ENCODE results near the gene PCDHGA4.
"Not testable (repeated sequence)": the region's sequence is repeated elsewhere in the genome, so short reads cannot be mapped to it uniquely, and the experiment has no call there.

Gene PCDHGA4

GRCh38 chr5:141384471-141385267, 29.8 kb downstream of the PCDHGA4 start:
- DNase-seq: no peak

DNA sequence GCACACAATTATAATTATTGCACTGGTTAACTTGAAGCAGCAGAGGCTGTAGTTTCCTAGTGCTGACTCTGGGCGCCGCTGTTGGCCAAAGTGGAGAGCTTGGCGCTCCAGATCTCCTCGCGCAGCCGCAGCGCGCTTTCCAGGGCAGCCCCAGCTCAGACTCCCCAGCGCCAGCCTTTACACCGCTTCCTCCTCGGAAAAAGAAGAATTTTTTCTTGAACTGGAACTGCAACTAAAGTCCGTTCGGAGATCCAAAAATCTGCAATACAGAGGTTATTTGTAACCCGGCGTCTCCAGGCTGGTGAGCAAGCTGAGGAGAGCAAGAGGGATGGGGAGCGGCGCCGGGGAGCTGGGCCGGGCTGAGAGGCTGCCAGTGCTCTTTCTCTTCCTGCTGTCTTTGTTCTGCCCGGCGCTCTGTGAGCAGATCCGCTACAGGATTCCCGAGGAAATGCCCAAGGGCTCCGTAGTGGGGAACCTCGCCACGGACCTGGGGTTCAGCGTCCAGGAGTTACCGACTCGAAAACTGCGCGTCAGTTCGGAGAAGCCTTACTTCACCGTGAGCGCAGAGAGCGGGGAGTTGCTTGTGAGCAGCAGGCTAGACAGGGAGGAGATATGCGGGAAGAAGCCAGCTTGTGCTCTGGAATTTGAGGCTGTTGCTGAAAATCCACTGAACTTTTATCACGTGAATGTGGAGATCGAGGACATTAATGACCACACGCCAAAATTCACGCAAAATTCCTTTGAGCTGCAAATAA, 32.9 kb downstream of the PCDHGA4 start, which contains the start of gene PCDHGB4:
TSS of gene PCDHGB4 (plus strand) at position 142 of the 755 bp plus-strand sequence. CDS start at position 329, 187 bp downstream.
- DNase-seq: peak; percentile 22

DNA sequence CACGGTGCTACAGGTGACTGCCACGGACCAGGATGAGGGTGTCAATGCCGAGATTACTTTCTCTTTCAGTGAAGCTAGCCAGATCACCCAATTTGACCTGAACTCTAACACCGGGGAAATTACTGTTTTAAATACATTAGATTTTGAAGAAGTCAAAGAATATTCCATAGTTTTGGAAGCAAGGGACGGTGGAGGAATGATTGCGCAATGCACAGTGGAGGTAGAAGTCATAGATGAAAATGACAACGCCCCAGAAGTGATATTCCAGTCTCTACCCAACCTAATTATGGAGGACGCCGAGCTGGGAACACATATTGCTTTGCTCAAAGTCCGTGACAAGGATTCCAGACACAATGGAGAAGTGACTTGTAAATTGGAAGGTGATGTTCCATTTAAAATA, 33.8 kb downstream of the PCDHGA4 start:
- no peak for DNase-seq

DNA sequence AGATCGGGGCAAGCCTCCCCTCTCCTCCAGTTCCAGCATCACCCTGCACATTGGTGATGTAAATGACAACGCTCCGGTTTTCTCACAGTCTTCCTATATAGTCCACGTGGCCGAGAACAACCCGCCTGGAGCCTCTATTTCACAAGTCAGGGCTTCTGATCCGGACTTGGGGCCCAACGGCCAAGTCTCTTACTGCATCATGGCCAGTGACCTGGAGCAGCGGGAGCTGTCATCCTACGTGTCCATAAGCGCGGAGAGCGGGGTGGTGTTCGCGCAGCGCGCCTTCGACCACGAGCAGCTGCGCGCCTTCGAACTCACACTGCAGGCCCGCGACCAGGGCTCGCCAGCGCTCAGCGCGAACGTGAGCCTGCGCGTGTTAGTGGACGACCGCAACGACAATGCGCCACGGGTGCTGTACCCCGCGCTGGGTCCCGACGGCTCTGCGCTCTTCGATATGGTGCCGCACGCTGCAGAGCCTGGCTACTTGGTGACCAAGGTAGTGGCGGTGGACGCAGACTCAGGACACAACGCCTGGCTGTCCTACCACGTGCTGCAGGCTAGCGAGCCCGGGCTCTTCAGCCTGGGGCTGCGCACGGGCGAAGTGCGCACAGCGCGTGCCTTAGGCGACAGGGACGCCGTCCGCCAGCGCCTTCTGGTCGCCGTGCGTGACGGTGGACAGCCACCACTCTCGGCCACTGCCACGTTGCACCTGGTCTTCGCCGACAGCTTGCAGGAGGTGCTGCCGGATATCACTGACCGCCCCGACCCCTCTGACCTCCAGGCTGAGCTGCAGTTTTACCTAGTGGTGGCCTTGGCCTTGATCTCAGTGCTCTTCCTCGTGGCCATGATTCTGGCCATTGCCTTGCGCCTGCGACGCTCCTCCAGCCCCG, 34.6 kb downstream of the PCDHGA4 start:
- DNase-seq: no peak

- DNase-seq: no peak
Measured at GRCh38 chr5:141392429-141393198, 37.8 kb downstream of the PCDHGA4 start, which contains the start of gene PCDHGA8. Gene PCDHGA8 (plus strand): TSS chr5:141392633. CDS start chr5:141392814, 181 bp downstream.

DNA sequence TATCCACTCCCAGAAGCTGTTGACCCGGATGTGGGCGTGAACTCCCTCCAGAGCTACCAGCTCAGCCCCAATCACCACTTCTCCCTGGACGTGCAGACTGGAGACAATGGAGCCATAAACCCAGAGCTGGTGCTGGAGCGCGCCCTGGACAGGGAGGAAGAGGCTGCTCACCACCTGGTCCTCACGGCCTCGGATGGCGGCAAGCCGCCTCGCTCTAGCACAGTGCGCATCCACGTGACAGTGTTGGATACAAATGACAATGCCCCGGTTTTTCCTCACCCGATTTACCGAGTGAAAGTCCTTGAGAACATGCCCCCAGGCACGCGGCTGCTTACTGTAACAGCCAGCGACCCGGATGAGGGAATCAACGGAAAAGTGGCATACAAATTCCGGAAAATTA, 38.4 kb downstream of the PCDHGA4 start:
- DNase-seq: no peak

DNA sequence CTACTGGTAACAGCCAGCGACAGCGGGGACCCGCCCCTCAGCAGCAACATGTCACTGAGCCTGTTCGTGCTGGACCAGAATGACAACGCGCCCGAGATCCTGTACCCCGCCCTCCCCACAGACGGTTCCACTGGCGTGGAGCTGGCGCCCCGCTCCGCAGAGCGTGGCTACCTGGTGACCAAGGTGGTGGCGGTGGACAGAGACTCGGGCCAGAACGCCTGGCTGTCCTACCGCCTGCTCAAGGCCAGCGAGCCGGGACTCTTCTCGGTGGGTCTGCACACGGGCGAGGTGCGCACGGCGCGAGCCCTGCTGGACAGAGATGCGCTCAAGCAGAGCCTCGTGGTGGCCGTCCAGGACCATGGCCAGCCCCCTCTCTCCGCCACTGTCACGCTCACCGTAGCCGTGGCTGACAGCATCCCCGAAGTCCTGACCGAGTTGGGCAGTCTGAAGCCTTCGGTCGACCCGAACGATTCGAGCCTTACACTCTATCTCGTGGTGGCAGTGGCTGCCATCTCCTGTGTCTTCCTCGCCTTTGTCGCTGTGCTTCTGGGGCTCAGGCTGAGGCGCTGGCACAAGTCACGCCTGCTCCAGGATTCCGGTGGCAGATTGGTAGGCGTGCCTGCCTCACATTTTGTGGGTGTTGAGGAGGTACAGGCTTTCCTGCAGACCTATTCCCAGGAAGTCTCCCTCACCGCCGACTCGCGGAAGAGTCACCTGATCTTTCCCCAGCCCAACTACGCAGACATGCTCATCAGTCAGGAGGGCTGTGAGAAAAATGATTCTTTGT, 39.8 kb downstream of the PCDHGA4 start:
- not testable (repeated sequence) for DNase-seq

GRCh38 chr5:141397756-141398551, 43.1 kb downstream of the PCDHGA4 start, which contains the start of gene PCDHGB5:
Gene PCDHGB5 (plus strand): TSS chr5:141397947. CDS start chr5:141398128, 181 bp downstream.
- DNase-seq: peak; percentile 34

DNA sequence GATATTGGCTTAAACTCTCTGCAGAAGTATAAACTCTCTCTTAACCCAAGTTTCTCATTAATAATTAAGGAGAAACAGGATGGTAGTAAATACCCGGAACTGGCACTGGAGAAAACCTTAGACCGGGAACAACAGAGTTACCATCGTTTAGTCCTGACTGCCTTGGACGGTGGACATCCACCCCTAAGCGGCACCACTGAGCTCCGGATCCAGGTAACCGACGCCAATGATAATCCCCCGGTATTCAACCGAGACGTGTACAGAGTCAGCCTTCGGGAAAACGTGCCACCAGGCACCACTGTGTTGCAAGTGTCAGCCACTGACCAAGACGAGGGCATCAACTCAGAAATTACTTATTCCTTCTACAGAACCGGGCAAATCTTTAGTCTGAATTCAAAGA, 43.8 kb downstream of the PCDHGA4 start:
- DNase-seq: no peak

DNA sequence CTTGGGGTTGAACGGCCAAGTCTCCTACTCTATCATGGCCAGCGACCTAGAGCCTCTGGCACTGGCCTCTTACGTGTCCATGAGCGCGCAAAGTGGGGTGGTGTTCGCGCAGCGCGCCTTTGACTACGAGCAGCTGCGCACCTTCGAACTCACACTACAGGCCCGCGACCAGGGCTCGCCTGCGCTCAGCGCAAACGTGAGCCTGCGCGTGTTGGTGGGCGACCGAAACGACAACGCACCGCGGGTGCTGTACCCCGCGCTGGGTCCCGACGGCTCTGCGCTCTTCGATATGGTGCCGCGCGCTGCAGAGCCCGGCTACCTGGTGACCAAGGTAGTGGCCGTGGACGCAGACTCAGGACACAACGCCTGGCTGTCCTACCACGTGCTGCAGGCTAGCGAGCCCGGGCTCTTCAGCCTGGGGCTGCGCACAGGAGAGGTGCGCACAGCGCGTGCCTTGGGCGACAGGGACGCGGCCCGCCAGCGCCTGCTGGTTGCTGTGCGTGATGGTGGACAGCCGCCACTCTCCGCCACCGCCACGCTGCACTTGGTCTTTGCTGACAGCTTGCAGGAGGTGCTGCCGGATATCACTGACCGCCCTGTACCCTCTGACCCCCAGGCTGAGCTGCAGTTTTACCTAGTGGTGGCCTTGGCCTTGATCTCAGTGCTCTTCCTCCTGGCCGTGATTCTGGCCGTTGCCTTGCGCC, 44.9 kb downstream of the PCDHGA4 start:
- no peak for DNase-seq

DNA sequence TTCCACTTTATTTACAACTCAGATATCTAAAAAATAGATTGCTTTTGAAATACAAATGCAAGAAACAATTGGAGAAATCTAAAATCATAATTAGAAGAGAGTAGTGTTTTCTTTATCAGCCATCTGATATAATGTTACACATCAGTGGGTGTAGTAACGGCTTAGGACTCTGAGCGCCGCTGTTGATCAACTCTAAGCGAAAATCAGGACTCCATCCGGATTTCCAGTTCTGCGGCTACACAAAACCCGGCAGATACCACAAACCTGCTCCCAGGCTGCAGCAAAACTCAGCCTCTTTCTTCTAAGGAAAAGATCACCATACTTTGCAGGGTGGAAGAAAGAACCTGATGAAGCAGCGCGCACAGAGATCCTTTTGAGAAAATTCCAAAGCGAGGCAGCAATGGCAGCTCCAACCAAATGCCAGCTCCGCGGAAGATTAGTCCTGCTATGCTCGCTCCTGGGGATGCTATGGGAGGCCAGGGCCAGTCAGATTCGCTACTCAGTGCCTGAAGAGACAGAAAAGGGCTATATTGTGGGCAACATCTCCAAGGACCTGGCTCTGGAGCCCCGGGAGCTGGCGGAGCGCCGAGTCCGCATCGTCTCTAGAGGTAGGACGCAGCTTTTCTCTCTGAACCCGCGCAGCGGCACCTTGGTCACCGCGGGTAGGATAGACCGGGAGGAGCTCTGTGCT, 47.9 kb downstream of the PCDHGA4 start, which contains the start of gene PCDHGA9:
TSS of gene PCDHGA9 (plus strand) at position 226 of the 691 bp plus-strand sequence. CDS start at position 401, 175 bp downstream.
- peak; percentile 59 for DNase-seq

- no peak for DNase-seq
Measured at GRCh38 chr5:141403387-141403786, 48.6 kb downstream of the PCDHGA4 start.

All from eye (tissue), 1 donor.